HG03521 (cell line): ENCODE measurements around the gene PCGF6.
"Not testable (repeated sequence)": the region's sequence is repeated elsewhere in the genome, so short reads cannot be mapped to it uniquely, and the experiment has no call there.

Experiments
- ATAC-seq: cut with Tn5 transposase; IDR thresholded peaks from one replicate; pipeline ENCODE4 v1.9.1; 2021; ENCODE audit warnings: mild to moderate bottlenecking, moderate library complexity; ENCODE audit not compliant: unreplicated experiment

Gene PCGF6, protein sequence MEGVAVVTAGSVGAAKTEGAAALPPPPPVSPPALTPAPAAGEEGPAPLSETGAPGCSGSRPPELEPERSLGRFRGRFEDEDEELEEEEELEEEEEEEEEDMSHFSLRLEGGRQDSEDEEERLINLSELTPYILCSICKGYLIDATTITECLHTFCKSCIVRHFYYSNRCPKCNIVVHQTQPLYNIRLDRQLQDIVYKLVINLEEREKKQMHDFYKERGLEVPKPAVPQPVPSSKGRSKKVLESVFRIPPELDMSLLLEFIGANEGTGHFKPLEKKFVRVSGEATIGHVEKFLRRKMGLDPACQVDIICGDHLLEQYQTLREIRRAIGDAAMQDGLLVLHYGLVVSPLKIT

DNA sequence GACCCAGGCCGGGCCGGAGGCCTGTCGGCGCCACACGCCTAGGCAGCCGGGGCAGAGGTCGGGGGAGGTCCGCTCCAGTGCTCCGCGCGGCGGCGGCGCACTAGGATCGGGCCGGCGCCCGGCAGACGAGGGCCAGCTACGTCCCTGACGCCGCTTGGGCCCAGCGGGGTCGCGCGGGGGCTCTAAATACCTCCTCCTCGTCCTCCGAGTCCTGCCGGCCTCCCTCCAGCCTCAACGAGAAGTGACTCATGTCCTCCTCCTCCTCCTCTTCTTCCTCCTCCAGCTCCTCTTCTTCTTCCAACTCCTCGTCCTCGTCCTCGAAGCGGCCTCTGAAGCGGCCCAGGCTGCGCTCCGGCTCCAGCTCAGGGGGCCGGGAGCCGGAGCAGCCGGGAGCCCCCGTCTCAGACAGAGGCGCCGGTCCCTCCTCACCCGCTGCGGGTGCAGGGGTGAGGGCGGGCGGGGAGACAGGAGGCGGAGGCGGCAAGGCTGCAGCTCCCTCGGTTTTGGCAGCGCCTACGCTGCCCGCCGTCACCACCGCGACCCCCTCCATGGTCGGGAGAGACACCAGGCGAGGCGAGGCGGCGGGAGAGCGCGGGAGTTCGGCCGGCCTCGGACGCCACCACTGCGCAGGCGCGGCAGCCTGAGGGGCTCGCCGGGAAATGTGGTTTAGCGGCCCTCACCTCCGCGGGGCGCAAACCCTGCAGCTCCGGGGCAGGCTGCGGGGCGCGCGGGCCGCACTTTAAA, at the start of gene PCGF6:
Gene PCGF6, minus strand, starts transcription at position 624 of the 744 bp plus-strand sequence. Its CDS starts 74 bp downstream, at position 550.
- peak; percentile 85 for ATAC-seq

DNA sequence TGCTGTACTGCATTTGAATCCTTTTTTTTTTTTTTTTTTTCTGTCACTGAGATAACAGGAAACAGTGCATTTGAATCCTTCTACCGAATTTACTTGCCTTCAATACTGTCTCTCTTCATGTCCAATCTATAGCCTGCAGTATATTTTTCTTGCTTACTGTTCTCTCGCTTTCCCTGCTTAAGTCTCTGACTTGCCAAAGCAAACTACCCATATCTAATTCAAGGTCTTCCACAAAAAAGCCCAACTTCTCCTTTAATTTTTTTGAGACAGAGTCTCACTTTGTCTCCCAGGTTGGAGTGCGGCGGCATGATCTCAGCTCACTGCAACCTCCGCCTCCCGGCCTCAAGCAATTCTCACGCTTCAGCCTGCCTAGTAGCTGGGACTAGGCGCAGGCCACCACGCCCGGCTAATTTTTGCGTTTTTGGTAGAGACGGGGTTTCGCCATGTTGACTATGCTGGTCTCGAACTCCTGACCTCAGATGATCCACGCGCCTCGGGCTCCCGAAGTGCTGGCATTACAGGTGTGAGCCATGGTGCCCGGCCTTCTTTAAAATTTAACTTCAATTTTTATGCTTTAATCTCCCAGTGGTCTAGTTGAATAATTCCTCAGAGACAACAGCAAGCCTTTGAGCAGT, 46.4 kb upstream of the PCGF6 start:
- ATAC-seq: no peak

DNA sequence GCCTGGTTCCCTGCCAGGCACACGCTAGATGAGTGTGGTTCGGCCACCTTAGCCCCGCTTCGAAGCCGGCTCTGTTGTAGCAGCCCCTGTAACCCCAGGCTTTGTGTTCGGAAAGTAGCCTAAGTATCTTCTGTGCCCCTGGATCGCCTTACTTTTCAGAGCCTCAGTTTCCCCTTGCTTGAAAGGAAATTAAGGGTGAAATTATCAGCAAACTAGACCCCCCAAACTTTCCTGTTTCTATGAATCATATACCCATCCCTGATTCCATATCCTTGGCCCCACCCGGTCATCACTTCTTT, 45.8 kb upstream of the PCGF6 start:
- no peak for ATAC-seq

DNA sequence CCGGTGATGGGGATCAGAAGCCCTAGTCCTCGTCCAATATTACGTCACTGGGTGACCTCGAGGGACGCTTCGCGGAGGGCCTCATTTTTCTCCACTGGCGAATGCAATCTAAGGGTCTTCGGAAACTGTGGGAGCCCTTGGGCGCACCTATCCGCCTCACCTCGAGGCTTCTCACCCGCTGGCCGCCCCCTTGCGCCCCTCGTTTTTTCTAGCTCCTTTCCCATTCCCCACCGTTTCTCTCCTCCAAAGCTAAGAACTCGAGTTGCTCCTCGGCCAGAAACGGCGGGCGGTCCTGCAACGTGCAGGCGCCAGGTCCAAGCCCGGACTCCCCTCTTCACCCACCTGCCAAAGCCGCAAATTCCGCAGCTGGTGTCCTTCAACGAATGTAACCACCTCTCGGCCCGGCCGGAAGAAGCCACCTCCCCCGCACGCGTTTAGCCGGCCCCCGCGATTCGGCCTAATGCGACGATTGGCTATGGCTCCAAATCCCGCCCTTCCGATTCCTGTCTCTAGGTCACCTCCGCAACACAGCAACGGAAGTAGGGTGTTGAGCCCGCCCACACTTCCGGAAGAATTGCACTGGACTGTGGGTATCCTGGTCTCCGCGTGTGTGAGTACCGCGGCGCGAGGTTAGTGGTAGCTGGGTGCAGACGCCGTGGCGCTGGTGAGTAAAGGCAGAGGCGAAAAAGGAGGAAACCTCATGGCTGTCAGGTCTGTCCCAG, 45.3 kb upstream of the PCGF6 start, which contains the start of the genes ATP5MK and PDCD11:
Gene ATP5MK, minus strand, starts transcription at position 409 of the 722 bp plus-strand sequence. CDS start 4,018 bp downstream, outside the sequence.
Gene PDCD11, plus strand, starts transcription at position 560 of the 722 bp plus-strand sequence. CDS start 1,801 bp downstream, outside the sequence.
- ATAC-seq: peak; percentile 98

DNA sequence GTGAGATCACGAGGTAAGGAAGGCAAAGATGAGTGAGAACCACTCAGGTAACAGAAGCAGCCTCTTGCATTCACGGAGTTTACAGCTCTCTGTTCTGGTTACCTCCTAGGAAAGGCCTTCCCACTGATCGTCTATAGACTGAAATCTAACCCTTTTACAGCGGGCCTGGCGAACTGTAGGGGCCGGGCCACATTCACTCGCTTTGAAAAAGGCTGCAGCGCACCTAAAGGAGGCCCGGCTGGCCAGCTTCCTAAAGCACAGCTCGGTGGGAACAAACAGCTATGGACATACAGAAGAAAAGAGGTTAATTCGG, 44.8 kb upstream of the PCGF6 start:
- no peak for ATAC-seq

DNA sequence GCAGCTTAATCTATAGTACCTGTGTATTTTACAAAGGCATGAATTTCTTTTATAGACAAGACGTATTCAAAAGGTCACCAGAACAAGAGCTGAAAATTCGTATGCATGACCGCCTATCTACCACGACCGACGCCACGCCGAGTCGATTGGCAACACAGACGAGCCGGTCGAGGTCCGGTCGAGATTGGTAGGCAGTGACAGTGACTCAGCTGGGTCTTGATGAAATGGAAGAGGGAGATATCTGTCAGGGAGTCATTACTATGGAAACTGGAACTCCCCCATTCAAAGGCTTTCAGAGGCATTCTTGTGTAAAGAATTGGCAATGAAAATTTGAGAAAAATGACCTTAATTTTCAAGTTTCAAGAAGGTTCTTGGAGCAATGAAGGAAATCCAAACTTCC, 43.2 kb upstream of the PCGF6 start:
- no peak for ATAC-seq

DNA sequence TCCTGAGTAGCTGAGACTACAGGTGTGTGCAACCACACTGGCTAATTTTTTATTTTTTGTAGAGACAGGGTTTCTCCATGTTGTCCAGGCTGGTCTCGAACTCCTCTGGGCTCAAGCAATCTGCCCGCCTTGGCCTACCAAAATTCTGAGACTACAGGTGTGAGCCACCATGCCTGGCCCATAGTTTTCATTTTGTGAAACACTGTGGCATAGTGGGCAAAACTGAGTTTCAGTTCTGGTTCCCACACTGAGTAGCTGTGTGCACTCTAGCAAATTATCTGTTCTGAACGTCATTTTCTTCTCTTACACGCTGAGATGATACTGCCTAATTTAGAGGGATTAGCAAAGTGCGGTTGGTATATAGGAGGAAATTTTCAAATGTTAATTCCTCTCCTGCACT, 31.8 kb upstream of the PCGF6 start:
- ATAC-seq: no peak

DNA sequence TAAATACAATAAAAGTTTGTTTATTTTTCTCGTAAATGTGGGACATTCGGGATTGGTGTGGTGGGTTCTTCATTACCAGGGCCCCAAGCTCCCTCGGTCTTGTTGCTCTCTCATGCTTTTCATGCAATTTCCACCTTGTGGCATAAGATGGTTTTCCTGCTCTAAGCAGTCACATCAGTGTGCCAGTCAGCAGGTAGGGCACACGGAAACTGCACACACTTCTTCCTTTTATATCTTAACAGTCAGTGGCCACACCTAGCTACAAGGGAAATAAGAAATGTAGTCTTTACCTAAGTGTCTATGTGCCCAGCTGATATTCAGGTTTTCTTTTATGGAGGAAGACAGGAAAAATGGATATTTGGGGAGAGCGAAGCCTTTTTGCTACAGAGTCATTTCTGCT, 23.3 kb upstream of the PCGF6 start:
- ATAC-seq: no peak

DNA sequence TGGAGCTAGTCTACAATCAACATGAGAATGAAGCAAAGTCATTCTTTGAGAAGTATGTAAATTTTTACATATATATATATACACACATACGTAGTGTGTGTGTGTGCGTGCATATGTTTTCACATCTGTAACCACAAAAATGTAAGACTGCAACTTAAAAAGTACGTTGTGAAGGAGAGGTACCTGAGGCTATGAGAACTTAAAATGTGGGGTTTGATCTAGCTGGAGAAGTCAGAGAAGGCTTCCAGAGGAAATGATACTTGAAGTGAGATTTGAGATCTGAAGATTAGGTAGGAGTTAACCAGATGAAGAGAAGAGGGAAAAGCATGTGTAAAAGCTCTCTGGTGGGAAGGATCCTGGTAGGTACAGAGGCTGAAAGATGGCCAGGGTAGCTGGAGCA, 22.6 kb upstream of the PCGF6 start:
- ATAC-seq: peak; percentile 45

DNA sequence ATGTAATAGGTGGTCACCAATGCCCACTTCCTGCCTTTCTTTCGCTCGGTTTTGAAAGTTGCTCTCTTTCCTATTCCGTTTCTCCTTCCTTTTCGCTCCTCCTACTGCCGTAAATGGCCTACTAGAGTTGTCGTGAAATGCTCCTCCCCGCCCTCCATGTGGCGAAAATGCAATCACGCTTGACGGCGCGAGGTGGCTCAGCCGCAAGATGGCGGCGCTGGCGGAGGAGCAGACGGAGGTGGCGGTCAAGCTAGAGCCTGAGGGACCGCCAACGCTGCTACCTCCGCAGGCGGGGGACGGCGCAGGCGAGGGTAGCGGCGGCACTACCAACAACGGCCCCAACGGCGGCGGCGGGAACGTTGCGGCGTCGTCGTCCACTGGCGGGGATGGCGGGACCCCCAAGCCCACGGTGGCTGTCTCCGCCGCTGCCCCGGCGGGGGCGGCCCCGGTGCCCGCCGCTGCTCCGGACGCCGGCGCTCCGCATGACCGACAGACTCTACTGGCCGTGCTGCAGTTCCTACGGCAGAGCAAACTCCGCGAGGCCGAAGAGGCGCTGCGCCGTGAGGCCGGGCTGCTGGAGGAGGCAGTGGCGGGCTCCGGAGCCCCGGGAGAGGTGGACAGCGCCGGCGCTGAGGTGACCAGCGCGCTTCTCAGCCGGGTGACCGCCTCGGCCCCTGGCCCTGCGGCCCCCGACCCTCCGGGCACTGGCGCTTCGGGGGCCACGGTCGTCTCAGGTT, 17.0 kb upstream of the PCGF6 start, which contains the start of gene TAF5:
Gene TAF5, plus strand, starts transcription at position 195 of the 737 bp plus-strand sequence. Its CDS starts 14 bp downstream, at position 209.
- peak; percentile 64 for ATAC-seq

DNA sequence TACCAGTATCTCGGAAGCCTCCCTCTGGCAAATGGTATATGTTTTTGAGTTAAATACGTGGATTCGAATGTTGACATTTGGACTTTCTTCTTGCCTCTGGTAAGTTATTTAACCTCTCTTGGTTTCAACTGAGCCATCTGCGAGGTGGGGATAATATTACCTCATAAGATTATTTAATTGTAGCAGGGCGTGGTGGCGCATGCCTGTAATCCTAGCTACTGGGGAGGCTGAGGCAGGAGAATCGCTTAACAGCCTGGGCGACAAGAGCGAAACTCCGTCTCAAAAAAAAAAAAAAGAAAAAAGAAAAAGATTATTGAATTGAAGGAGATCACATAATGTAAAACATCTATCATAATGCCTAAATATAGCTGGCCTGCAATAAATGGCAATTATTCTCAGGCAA, 16.4 kb upstream of the PCGF6 start:
- no peak for ATAC-seq

DNA sequence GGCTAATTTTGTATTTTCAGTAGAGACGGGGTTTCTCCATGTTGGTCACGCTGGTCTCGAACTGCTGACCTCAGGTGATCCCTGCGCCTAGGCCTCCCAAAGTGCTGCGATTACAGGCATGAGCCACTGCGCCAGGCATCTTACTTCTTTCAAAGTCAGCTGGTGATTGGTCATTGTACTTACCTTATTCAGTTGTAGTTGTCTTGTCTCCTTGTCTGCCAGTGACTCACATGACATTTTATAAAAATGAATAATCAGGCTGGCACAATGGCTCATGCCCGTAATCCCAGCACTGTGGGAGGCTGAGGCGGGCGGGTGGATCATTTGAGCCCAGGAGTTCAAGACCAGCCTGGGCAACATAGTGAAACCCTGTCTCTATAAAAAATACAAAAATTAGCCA, 9.9 kb upstream of the PCGF6 start:
- ATAC-seq: not testable (repeated sequence)

DNA sequence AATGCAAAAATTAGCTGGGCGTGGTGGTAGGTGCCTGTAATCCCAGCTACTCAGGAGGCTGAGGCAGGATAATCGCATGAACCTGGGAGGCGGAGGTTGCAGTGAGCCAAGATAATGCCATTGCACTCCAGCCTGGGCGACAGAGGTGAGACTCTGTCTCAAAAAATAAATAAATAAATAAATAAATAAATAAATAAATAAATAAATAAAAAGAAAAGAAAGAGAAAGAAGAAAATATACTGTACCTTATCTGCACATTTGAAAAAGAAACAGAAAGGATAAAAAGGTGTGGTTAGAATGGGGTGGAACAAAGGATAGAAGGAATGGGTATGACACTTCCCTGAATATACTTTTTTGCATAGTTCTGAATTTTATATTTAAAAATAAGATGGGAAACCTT, 8.6 kb upstream of the PCGF6 start:
- not testable (repeated sequence) for ATAC-seq

DNA sequence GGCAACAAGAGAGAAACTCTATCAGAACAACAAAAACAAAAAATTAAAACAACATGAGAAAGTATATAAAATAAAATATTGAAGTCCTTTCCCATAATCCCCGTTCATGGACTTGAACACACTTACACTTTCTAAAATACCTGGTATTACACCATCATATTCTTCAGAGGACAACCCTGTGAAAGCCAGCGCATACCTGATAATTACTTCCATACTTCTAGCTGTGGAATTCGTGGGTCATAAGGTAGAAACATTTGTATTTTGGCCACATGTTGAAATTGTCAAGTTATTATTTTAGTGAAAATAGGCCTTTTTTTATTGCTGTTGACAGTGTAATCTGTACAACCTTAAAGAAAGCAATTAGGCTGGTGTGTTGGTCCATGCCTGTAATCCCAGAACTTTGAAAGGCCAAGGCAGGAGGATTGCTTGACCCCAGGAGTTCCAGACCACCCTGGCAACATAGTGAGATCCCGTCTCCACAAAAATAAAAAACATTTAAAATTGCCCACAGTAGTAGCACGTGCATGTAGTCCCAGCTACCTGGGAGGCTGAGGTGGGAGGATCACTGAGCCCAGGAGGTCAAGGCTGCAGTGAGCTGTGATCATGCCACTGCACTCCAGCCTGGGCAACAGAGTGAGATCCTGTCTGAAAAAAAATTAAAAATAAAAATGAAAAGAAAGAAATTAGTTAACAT, 5.1 kb upstream of the PCGF6 start:
- ATAC-seq: no peak

DNA sequence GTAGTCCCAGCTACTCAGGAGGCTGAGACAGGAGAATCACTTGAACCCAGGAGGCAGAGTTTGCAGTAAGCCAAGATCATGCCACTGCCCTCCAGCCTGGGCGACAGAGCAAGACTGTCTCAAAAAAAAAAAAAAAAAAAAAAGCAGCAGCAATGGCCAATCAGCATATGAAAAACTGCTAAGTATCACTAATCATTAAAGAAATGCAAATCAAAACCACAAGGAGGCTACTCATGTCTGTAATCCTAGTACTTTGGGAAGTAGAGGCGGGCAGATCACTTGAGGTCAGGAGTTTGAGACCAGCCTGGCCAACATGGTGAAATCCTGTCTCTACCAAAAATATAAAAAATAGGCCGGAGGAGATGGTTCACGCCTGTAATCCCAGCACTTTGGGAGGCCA, 3.6 kb upstream of the PCGF6 start:
- ATAC-seq: not testable (repeated sequence)

DNA sequence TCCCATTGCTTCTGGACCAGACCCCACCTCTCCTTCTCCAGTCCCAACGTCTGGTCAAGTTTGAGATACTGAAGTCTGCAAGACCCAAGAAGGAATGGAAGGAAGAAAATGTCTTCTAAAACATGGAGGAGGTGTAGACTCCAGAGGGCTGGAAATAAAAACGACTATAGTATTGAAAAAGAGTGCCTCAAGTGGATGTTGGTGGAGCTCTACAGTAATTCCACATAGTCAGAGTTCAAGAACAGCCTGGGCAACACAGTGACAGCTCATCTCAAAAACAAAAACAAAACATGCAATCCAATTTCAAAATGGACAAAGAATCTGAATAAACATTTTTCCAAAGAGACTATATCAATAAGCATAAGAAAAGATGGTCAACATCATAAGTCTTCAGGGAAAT, 2.3 kb upstream of the PCGF6 start:
- ATAC-seq: no peak

DNA sequence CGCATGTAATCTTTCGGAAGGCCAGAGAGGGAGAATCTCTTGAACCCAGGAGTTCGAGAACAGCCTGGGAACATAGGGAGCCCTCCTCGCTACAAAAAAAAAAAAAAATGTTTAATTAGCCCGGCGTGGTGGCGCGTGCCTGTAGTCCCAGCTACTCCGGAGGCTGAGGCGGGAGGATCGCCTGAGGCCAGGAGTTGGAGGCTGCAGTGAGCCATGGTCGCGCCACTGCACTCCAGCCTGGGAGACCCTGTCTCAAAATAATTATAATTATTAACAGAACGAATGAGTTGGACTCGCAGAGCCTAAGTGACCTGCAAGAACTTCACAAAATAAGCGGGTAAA, 794 bp downstream of the PCGF6 start:
- no peak for ATAC-seq

DNA sequence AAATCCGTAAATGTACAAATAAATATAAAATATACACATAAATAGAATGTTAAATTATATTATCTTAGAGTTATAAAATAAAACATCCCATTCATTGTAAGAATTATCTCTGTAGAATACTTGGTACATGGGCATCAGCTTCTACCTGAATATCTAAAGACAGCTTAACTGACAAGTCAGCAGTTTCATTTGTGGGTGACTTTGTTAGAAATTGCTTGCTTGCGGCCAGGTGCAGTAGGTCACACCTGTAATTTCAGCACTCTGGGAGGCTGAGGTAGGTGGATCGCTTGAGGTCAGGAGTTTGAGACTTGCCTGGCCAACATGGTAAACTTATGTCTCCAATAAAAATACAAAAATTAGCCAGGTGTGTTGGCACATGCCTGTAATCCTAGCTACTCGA, 14.6 kb downstream of the PCGF6 start:
- no peak for ATAC-seq

DNA sequence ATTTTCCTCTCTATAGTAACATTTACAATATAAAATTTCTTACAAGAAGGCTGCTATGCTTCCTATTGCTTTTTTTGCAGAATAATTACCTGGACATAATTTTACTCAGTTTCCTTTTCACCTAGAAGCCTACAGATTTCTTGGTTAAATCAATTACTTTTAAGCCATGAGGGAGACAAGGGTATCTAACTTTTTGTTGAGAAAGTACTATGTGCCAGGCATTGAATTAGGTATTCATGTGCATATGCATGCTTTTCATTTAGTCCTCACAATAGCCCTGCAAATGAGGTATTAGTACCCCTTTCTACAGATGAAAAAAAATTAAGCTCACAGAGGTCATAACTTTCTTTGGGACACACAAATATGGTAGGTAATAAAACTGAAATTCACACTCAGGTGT, 16.4 kb downstream of the PCGF6 start:
- no peak for ATAC-seq

DNA sequence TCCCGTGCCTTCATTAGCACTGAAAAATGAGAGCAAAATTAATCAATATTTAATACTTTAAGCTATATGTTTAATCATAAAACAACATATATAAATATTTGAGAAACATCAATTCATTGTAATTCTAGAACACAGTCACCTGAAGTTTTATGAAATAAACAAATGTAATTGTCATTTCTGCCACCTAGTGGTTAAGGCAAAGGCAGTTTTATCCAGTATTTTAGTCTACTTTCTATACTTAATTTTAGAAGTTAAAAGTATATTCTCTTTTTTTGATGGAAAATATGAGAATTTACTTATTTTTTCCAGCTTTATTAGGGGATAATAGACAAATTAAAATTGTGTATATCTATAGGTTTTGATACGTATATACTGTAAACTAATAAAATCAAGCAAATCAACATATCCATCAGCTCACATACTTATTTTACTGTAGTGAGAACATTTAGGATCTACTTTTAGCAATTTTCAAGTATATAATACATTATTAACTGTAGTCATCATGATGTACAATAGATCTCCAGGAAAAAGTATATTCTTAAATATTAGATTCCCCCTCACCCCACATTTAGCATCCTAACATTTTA, 16.9 kb downstream of the PCGF6 start:
- ATAC-seq: no peak
